SHP77 (cell line): ENCODE results near the gene SIAE.

ENCODE experiments used
- DNase-seq, 2 experiments: peaks; one replicate each; lab custom pipeline; 2025; lab: John Stamatoyannopoulos, UW

SIAE gene

DNA sequence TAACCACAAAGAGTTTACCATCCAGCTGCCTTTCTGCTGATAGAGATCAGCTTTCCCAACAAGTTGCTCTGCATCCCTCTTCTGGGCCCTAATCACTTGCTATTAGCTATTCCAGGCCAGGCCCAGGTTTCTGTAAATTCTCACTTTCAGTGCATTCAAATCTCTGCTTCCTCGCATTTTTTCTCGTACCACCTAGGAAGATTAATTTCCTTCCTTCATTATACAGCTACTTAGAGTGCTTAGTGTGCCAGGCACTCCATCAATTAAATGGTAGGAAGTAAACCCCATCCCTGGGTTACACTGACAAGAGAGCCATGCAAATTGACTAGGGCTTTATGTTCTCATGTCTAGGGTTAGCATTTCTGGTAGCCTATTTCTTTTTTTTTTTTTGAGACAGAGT is 9.7 kb downstream of the SIAE start:
- DNase-seq, result no peak

GRCh38 chr11:124662106-124662505 is 11.4 kb downstream of the SIAE start:
- no peak for DNase-seq

- no peak for DNase-seq
These were observed 12.0 kb downstream of the SIAE start for GRCh38 chr11:124661553-124661952.

DNA sequence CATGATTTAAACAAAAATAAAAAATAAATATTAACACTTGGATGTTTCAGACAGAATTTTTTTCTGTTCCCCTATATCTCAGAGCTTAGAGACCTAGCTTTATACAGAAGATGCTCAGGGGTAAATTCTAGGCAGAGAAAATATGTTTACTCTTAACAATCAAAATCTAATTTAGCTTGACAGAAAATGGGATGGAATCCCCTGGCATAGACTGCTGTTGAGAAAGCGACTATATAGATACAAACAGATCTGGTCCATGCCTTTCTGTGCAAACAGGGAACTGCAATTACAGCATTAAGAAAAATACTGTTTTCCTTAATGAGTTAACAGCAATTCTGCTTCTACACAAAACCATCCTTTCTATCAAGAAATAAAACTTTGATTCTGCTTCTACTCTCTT is 14.6 kb downstream of the SIAE start:
- DNase-seq, result no peak

DNA sequence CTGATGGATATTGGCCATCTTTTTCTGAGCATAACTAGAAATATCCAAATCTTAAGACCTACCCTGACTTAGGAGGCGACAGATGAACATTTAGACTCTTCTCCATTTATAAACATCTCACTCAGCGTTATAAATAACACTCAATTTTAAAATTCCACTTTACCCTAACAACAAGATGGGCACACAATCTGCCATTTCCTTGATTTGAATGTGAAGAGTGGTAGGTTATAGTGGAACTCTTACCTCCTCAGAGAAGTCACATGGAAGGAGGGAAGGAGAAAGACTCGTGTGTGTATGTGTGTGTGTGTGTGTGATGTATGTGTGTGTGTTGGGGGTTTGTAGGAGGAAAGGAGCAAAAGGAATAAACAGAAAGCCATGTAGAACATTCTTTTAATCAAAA is 15.0 kb downstream of the SIAE start:
- no peak for DNase-seq

- no peak for DNase-seq
These were observed 15.6 kb downstream of the SIAE start for GRCh38 chr11:124657904-124658303.

DNA sequence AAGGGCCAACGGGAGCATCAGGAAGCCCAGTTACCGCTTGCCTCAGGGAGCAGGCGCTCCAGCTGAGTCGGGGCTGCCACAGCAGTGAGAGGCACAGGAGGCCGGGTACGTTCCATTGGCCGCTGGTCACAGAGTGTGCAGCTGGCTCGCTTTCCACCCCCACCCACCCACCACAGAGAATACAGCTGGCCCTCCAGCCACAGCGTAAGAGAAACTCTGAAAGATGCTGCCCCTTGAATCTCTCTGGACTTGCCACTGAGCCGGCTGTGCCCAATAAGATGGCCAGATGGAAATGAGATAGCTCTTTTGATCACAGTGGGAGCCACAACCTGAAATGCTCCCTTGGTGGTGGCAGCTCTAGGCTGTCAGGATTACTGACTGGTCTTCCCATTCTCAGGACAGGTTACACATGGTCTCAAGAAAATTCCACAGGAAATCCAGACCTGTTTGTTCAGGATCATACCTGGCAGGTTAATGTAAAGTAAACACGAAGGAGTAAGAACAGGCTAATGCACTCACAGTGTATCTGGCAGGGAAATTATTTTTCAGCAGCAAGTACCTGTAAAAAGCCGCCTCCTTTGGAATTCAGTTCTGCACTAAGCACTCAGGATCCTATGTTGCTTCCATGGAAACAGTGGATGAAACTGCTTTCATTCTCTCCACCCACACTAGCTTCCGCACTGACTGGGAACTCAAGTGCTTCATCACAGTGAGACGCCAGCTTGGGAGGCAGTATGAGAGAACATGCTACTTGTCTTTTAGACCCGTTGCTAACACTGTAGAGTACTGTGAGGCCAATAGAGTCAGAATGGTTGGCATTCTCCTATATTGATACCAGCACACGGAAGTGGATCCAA is 16.5 kb downstream of the SIAE start:
- no peak for DNase-seq

DNA sequence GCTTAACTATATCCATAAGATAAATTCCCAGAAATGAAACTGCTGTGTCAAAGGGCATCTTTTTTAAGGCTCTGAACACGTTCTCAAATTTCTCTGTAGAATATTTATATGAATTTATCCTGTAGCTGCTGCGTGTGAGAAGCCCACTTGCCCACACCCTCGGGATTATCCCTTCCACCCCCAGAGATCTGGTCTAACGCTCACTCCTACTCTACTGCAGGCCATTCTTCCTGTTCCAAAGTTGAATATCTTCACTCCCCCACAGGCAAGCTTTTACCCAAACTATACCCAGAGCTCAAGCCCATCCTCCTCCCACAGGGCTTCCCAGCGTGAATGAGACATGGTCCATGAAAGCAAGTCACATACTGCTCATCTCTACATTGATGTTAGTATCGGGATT is 24.9 kb downstream of the SIAE start:
- DNase-seq, result no peak

GRCh38 chr11:124646148-124646547 is 27.4 kb downstream of the SIAE start:
- no peak for DNase-seq

- peak; percentile 52 to 70 for DNase-seq
These were observed 28.9 kb downstream of the SIAE start for GRCh38 chr11:124644426-124645280.

DNA sequence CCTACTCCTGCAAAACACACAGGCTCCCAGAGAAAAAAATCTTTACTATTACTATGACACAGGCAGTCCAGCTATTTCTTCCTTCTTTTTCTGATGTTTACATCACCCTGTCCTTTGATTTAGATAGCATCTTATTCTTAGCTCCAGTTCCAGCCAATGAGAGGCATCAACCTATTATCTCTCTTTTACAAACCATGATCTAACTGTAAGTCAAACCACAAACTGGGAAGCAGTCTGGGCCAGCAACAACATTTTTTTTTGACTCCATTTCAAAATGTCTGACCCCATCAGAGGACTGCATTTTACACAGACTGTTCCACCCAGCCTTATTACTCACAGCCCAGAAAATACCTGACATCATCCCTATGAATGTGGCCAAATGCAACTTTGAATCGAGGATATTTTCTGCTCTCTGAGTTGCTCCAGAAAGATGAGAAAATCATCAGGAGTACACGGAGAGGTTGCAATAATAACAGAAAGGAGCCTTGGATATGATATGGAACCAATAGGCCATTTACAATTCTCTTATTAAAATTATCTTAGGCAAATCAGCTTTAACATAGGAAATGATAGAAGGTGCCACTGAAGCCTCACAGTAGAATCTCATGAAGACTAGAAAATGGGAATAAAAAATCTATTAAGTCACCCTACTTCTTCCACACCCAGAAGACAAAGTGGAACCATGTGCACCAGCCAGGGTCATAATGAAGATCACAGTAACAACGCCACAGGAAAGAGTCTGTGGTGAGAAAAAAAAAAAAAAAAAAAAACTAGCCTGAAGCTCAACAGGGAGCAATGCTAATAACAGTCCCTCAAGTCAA is 29.7 kb downstream of the SIAE start:
- no peak for DNase-seq

DNA sequence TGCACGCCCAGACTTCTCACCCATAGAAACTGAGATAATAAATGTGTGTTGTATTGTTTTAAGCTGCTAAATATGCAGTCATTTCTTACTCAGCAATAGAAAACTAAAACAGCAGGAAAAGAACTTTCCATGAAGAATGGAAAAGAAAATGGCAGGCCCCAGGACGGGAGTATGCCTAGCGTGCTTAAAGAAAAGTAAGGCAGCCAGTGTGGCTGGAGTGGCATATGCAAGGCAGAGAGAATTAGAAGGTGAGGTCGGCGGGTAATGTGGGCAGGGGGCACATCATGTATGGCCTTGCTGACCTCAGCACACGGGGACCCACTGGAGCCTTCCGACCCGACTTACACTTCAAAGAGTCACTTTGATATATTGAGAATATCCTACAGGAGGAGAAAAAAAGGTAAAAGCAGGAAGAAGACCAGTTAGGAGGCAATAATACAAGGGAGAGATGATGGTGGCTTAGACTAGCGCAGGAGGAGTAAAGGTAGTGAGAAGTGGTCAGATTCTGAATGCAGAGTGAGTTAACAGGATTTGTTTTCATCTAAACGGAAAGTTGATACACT is 30.4 kb downstream of the SIAE start:
- no peak for DNase-seq

- no peak for DNase-seq
These were observed 30.9 kb downstream of the SIAE start for GRCh38 chr11:124642628-124643027.

- DNase-seq, result no peak
These were observed 32.9 kb downstream of the SIAE start for GRCh38 chr11:124640666-124641065.

DNA sequence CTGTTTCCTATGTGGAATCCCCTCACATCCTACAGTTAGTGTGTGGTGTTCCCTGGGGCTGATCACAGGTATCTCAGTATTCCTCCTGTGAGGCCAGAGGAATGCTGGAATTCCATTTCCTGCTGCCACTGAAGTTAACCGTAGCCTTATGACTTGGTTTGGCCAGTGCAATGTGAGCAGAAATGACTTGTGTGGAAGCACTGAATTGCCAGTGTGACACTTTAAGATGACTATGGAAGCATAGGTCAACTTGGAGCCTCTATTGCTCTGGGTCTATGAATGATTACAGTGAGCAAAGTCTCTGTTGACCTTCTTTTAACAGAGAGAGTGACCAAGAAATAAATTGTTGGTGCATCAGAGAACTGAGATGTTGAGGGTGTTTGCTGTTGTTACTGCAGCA is 34.4 kb downstream of the SIAE start:
- no peak for DNase-seq

- DNase-seq, result no peak
These were observed 35.0 kb downstream of the SIAE start for GRCh38 chr11:124638500-124638899.

- DNase-seq, result no peak
These were observed 37.6 kb downstream of the SIAE start for GRCh38 chr11:124635932-124636331.

DNA sequence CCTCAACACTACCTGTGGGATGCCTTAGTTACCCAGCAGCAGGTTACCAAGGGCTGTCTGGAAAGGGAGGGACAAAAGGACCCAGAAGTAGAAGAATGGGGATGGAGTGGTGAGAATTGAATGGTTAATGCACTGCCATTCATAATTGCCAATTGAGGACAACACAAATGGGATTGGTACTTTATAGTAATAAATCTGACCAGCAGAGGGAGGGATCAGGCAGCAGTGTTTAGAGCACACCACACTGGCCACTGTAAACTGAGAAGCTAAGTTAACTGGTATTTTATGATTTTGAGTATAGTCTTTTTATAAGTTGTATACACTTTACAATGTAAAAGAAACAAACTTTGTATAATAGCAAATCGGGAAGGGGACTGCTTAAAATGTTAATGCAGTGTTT is 40.2 kb downstream of the SIAE start:
- no peak for DNase-seq

GRCh38 chr11:124629961-124630360 is 43.6 kb downstream of the SIAE start:
- DNase-seq, result no peak

- DNase-seq, result no peak
These were observed 46.0 kb downstream of the SIAE start for GRCh38 chr11:124627546-124627945.

GRCh38 chr11:124625504-124626168 is 47.9 kb downstream of the SIAE start:
- DNase-seq, result no peak
